Endodermal cell (in vitro differentiated cells): ENCODE measurements around the gene HDAC4. TPM values are rescaled to one million over a fixed set of nuclear protein-coding genes. Genes with fewer than 3 reads are reported as not detected.

Experiments
- DNase-seq: peaks from one replicate; pipeline ENCODE4 v3.0.0-alpha.2; 2017
- H3K27ac ChIP-seq: 2 replicates; pipeline ENCODE4 v1.5.1; 2013; ENCODE audit warnings: mild to moderate bottlenecking, low read depth, low read length, moderate library complexity
- H3K27me3 ChIP-seq: 2 replicates; pipeline ENCODE4 v1.6.1; 2013; ENCODE audit warnings: mild to moderate bottlenecking, low read length, moderate library complexity; ENCODE audit not compliant: insufficient read depth, control insufficient read depth, poor library complexity, severe bottlenecking
- H3K36me3 ChIP-seq: 2 replicates; pipeline ENCODE4 v1.7.0; 2013; ENCODE audit warnings: mild to moderate bottlenecking, low read length, moderate library complexity; ENCODE audit not compliant: control insufficient read depth, insufficient read depth
- H3K4me1 ChIP-seq: one replicate; pipeline ENCODE4 v1.7.0; 2013; ENCODE audit warnings: low read length; ENCODE audit not compliant: control insufficient read depth, insufficient read depth
- H3K4me3 ChIP-seq: 2 replicates; pipeline ENCODE4 v1.5.1; 2013; ENCODE audit warnings: mild to moderate bottlenecking, low read length, moderate library complexity
- H3K9ac ChIP-seq: 2 replicates; pipeline ENCODE4 v1.6.1; 2013; ENCODE audit warnings: mild to moderate bottlenecking, low read length, moderate library complexity; ENCODE audit not compliant: poor library complexity, severe bottlenecking; ENCODE audit errors: extremely low read depth
- H3K9me3 ChIP-seq: 2 replicates; pipeline ENCODE4 v1.6.1; 2013; ENCODE audit warnings: mild to moderate bottlenecking, low read length, moderate library complexity; ENCODE audit not compliant: control insufficient read depth
- H3K27ac Mint-ChIP-seq: 2 replicates; pipeline ENCODE4 v1.8.0; 2020; ENCODE audit warnings: mixed read lengths
- H3K27me3 Mint-ChIP-seq: 2 replicates; pipeline ENCODE4 v1.8.0; 2021; ENCODE audit warnings: mild to moderate bottlenecking, mixed read lengths; ENCODE audit not compliant: insufficient read depth
- H3K36me3 Mint-ChIP-seq: 2 replicates; pipeline ENCODE4 v1.8.0; 2020; ENCODE audit warnings: low read depth, mixed read lengths
- H3K4me1 Mint-ChIP-seq: 2 replicates; pipeline ENCODE4 v1.8.0; 2020; ENCODE audit warnings: mixed read lengths
- H3K4me3 Mint-ChIP-seq: 2 replicates; pipeline ENCODE4 v1.8.0; 2020; ENCODE audit warnings: mild to moderate bottlenecking, moderate library complexity, mixed read lengths
- H3K9me3 Mint-ChIP-seq: 2 replicates; pipeline ENCODE4 v1.8.0; 2020; ENCODE audit warnings: mild to moderate bottlenecking, mixed read lengths
- WGBS, 2 experiments: methylation state at CpG; one replicate each; pipeline versions ENCODE4 v1.1.5 to v1.1.7; 2013; ENCODE audit warnings: missing lambda C conversion rate in 2 of 2, mixed read lengths in 1 of 2; ENCODE audit not compliant: insufficient coverage in 1 of 2, insufficient read length in 1 of 2; 5-methylcytosine and 5-hydroxymethylcytosine counted together
- total RNA-seq, 2 donors: library from RNA; stranded (reverse); fragmentation: NEBNext Ultra II Directional in 1 of 2; extraction: Animal tissue kit (Norgen Biotek cat#: 25700) in 1 of 2; gene quantifications; 2 replicates in 1 of 2; 3 replicates in 1 of 2; pipeline ENCODE4 v1.2.1, GENCODE V29; 2021
- TF ChIP-seq, protein P1 (sequence below): fragments of 200-600 bp; sonication (generic); conservative IDR thresholded peaks from 2 replicates; pipeline ENCODE4 v1.5.0; 2021; ENCODE audit warnings: antibody characterized with exemption, mild to moderate bottlenecking

The HDAC4 gene
- total RNA-seq, 2 donors from 2014 or later = 45.7 to 51.2 TPM

DNA sequence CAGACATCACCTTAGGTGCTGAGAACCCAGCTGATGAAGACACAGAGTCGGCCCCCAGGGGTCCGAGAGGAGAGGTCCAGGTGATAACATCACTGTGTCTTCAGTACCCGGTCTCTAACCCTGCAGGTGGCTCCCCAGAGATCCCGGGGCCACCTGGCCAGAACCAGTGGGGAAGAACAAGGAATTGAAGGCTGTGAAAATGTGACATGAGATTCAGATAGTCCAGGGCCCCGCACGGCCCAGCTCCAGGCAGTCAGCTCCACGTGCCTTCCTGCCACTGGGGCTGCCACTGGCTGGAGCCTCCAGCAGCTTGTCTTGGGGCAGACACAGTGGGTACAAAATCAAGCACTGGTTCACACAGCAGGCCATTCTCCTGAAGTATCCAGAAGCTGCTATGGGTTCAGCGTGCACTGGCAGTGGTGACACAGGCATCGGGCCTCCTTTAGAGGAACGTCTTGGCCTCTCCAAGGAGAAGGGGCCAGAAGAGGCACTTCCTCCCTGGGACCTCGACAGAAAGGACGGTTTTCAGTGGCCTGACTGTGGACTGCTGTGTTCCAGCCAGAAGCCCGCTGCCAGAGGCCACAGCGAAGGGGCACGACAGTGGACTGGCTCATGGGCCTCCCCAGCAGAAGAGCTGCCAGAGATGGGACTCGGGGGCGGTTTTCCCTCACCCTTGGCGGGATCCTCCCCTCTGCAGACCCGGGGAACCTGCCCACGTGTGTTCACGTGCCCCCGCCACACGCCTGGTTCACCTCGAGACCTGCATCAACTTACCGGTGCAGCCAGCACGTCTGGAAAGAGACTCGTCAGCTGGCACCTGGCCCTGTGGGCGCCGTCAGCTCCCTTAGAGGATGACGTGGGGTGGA, 150.4 kb downstream of the HDAC4 start:
- Histone ChIP-seq H3K9me3 (no peaks in the 10 kb centered on the region), H3K27me3 (no peaks in the 10 kb centered on the region), H3K27ac (peak overlapping the region; percentile 38), H3K4me1 (no peaks in the 10 kb centered on the region), H3K9ac (no peak overlapping the region), H3K36me3 (no peaks in the 10 kb centered on the region), H3K4me3 (no peak overlapping the region)
- no peak for DNase-seq
- no peaks in the 10 kb centered on the region for H3K36me3 Mint-ChIP-seq
- H3K27ac Mint-ChIP-seq = no peak overlapping the region
- 95 to 96% methylated on average over 25 to 30 of the region's 30 CpGs for WGBS, 2 experiments
- no peak overlapping the region for H3K4me3 Mint-ChIP-seq
- H3K9me3 Mint-ChIP-seq = no peaks in the 10 kb centered on the region
- TF ChIP-seq, protein P1, sequence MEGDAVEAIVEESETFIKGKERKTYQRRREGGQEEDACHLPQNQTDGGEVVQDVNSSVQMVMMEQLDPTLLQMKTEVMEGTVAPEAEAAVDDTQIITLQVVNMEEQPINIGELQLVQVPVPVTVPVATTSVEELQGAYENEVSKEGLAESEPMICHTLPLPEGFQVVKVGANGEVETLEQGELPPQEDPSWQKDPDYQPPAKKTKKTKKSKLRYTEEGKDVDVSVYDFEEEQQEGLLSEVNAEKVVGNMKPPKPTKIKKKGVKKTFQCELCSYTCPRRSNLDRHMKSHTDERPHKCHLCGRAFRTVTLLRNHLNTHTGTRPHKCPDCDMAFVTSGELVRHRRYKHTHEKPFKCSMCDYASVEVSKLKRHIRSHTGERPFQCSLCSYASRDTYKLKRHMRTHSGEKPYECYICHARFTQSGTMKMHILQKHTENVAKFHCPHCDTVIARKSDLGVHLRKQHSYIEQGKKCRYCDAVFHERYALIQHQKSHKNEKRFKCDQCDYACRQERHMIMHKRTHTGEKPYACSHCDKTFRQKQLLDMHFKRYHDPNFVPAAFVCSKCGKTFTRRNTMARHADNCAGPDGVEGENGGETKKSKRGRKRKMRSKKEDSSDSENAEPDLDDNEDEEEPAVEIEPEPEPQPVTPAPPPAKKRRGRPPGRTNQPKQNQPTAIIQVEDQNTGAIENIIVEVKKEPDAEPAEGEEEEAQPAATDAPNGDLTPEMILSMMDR = no peak
- H3K4me1 Mint-ChIP-seq = peaks cover 41% of the 10 kb centered on the region
- no peaks in the 10 kb centered on the region for H3K27me3 Mint-ChIP-seq

DNA sequence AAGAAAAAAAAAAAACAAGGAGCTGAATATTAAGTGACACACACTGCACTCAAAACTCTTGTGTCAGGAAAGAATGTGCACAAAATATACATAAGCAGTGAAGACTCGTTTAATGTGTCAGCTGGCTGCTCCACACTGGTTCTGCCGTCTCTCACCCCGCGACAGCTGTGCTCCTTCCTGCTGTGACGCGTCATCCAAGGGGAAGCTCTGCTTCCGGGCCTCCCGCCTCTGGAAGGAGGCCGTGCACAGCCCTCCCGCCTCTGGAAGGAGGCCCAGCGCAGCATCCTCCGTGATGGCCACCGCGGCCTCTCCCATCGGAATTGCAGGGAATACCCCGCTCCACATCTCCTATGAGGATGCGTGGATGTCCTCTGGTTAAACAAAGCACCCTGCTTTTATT, 151.0 kb downstream of the HDAC4 start:
- peak overlapping the region; percentile 38 for H3K27ac ChIP-seq
- no peak overlapping the region for H3K27ac Mint-ChIP-seq
- H3K9ac ChIP-seq = no peak overlapping the region

DNA sequence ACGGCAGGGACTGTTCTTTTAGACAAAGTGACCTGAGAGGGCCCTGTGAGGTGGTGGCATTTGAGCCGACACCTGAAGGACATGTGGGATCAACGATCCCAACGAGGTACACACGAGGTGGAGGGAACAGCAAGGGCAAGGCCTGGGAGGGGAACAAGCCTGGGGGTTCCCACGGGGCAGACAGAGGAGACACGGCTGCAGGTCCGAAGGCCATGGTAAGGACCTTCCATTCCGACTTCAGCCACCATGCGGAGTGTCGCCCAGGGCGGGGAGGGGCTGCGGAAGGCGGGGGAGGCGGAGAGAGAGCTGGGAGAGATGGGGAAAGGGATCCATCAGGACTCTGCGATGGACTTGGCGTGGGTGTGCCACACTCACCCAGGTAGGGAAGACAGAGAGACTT, 151.8 kb downstream of the HDAC4 start:
- Mint-ChIP-seq H3K4me1 (peaks cover 33% of the 10 kb centered on the region), H3K36me3 (no peaks in the 10 kb centered on the region), H3K9me3 (no peaks in the 10 kb centered on the region), H3K27me3 (no peaks in the 10 kb centered on the region), H3K4me3 (no peak overlapping the region), H3K27ac (no peak overlapping the region)
- no peak for DNase-seq
- WGBS, 2 experiments = 93 to 94% methylated on average over 15 to 17 of the region's 17 CpGs
- no peaks in the 10 kb centered on the region for H3K9me3 ChIP-seq
- no peaks in the 10 kb centered on the region for H3K4me1 ChIP-seq
- no peak overlapping the region for H3K4me3 ChIP-seq
- no peaks in the 10 kb centered on the region for H3K36me3 ChIP-seq
- TF ChIP-seq, protein P1 = no peak
- H3K9ac ChIP-seq = no peak overlapping the region
- H3K27me3 ChIP-seq = no peaks in the 10 kb centered on the region
- H3K27ac ChIP-seq = no peak overlapping the region

More for the DNA sequence above, 151.0 kb downstream of the HDAC4 start:
- no peaks in the 10 kb centered on the region for H3K9me3 ChIP-seq
- H3K36me3 ChIP-seq = no peaks in the 10 kb centered on the region
- no peaks in the 10 kb centered on the region for H3K4me1 ChIP-seq
- Mint-ChIP-seq H3K27me3 (no peaks in the 10 kb centered on the region), H3K9me3 (no peaks in the 10 kb centered on the region), H3K36me3 (no peaks in the 10 kb centered on the region), H3K4me1 (peaks cover 39% of the 10 kb centered on the region), H3K4me3 (no peak overlapping the region)
- 91% methylated on average over 6 to 17 of the region's 17 CpGs for WGBS, 2 experiments
- no peak for DNase-seq
- TF ChIP-seq, protein P1 = no peak
- H3K27me3 ChIP-seq = no peaks in the 10 kb centered on the region
- no peak overlapping the region for H3K4me3 ChIP-seq
